ENCODE data around the gene PTGER2.

Gene PTGER2

DNA sequence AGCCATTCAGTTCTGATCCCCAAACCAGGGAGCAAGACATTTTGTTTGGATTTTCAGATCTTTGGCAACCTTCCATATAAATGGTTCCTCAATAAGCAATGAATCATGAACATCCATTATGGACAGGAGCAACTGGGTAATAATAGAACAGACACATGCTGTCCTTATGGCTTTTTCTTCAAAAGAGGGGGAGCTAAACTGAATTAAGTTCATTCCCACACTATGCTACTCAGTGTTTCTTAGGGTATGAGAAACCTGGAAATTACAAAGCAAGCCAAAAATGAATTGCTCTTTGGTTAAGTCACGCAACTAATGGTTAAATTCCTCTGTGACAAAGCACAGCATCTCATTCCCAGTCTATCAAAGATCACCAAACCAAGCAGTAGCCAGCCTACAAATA is 51.0 kb downstream of the PTGER2 start:
- Histone ChIP-seq H3K27me3 (replicated peaks; ENCODE audit: control insufficient read depth, insufficient read depth, low read length, poor library complexity, severe bottlenecking) (no peaks in the 10 kb centered on the region), H3K27ac (ENCODE audit: insufficient read depth, low read length, poor library complexity, severe bottlenecking) (no peak overlapping the region)
- DNase-seq = no peak

DNA sequence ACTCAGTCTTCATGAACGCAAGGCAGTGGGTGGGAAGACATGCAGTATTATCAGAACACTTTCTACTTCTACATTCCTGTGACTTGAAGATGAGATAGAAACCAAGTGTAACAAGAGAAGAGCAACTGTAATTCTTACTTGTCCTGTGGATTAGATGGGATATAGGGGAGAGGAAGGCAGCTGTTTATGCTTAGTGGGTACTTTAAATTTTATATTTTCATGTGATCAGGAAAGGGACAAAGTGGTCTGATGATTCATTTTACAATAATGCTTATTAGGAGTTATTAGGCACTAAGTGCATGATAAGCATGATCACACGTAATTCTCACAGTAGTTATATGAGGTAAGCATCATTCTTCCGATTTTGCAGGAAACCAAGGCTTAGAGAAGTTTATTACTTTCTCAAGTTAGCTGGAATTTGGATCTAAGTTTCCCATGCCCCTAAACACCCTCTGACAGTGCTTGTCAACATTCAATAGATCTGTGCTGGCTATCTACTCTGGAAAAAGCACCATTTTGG is 52.7 kb downstream of the PTGER2 start:
- H3K27ac ChIP-seq (ENCODE audit: insufficient read depth, low read length, poor library complexity, severe bottlenecking) = no peak overlapping the region
- no peaks in the 10 kb centered on the region for H3K9me3 ChIP-seq (ENCODE audit: control insufficient read depth, low read length)
- no peaks in the 10 kb centered on the region for H3K27me3 ChIP-seq (replicated peaks; ENCODE audit: control insufficient read depth, insufficient read depth, low read length, poor library complexity, severe bottlenecking)
- H3K4me3 ChIP-seq (ENCODE audit: insufficient read depth, low read depth, low read length, poor library complexity, severe bottlenecking) = no peak overlapping the region
- H3K4me1 ChIP-seq (ENCODE audit: control insufficient read depth, insufficient read depth, low read length, poor library complexity, severe bottlenecking) = no peaks in the 10 kb centered on the region
- no peak for DNase-seq
- H3K36me3 ChIP-seq (ENCODE audit: control insufficient read depth, insufficient read depth, low read length) = no peaks in the 10 kb centered on the region

More for the DNA sequence above, 51.0 kb downstream of the PTGER2 start:
- Histone ChIP-seq H3K4me1 (ENCODE audit: control insufficient read depth, insufficient read depth, low read length, poor library complexity, severe bottlenecking) (no peaks in the 10 kb centered on the region), H3K36me3 (ENCODE audit: control insufficient read depth, insufficient read depth, low read length) (no peaks in the 10 kb centered on the region), H3K9me3 (ENCODE audit: control insufficient read depth, low read length) (no peaks in the 10 kb centered on the region), H3K4me3 (ENCODE audit: insufficient read depth, low read depth, low read length, poor library complexity, severe bottlenecking) (no peak overlapping the region)

- DNase-seq = no peak
- H3K4me1 ChIP-seq (ENCODE audit: control insufficient read depth, insufficient read depth, low read length, poor library complexity, severe bottlenecking) = no peaks in the 10 kb centered on the region
- H3K4me3 ChIP-seq (ENCODE audit: insufficient read depth, low read depth, low read length, poor library complexity, severe bottlenecking) = no peak overlapping the region
- H3K27ac ChIP-seq (ENCODE audit: insufficient read depth, low read length, poor library complexity, severe bottlenecking) = no peak overlapping the region
- no peaks in the 10 kb centered on the region for H3K9me3 ChIP-seq (ENCODE audit: control insufficient read depth, low read length)
- H3K27me3 ChIP-seq (replicated peaks; ENCODE audit: control insufficient read depth, insufficient read depth, low read length, poor library complexity, severe bottlenecking) = no peaks in the 10 kb centered on the region
- H3K36me3 ChIP-seq (ENCODE audit: control insufficient read depth, insufficient read depth, low read length) = no peaks in the 10 kb centered on the region
These were observed 55.2 kb downstream of the PTGER2 start for GRCh38 chr14:52369305-52369801.

- no peaks in the 10 kb centered on the region for H3K9me3 ChIP-seq (ENCODE audit: control insufficient read depth, low read length)
- H3K27ac ChIP-seq (ENCODE audit: insufficient read depth, low read length, poor library complexity, severe bottlenecking) = no peak overlapping the region
- H3K36me3 ChIP-seq (ENCODE audit: control insufficient read depth, insufficient read depth, low read length) = no peaks in the 10 kb centered on the region
- no peak for DNase-seq
- H3K4me3 ChIP-seq (ENCODE audit: insufficient read depth, low read depth, low read length, poor library complexity, severe bottlenecking) = no peak overlapping the region
- no peaks in the 10 kb centered on the region for H3K27me3 ChIP-seq (replicated peaks; ENCODE audit: control insufficient read depth, insufficient read depth, low read length, poor library complexity, severe bottlenecking)
- no peaks in the 10 kb centered on the region for H3K4me1 ChIP-seq (ENCODE audit: control insufficient read depth, insufficient read depth, low read length, poor library complexity, severe bottlenecking)
These were observed 56.4 kb downstream of the PTGER2 start for GRCh38 chr14:52370406-52370935.

GRCh38 chr14:52377940-52378339 is 63.8 kb downstream of the PTGER2 start:
- Histone ChIP-seq H3K4me1 (ENCODE audit: control insufficient read depth, insufficient read depth, low read length, poor library complexity, severe bottlenecking) (no peaks in the 10 kb centered on the region), H3K27ac (ENCODE audit: insufficient read depth, low read length, poor library complexity, severe bottlenecking) (no peak overlapping the region), H3K4me3 (ENCODE audit: insufficient read depth, low read depth, low read length, poor library complexity, severe bottlenecking) (no peak overlapping the region), H3K27me3 (replicated peaks; ENCODE audit: control insufficient read depth, insufficient read depth, low read length, poor library complexity, severe bottlenecking) (no peaks in the 10 kb centered on the region), H3K9me3 (ENCODE audit: control insufficient read depth, low read length) (no peaks in the 10 kb centered on the region), H3K36me3 (ENCODE audit: control insufficient read depth, insufficient read depth, low read length) (no peaks in the 10 kb centered on the region)
- DNase-seq = no peak

Measured in effector memory CD4-positive, alpha-beta T cell (primary cell).